ENCODE measurements around the gene MEI1.

Gene MEI1

GRCh38 chr22:41699264-41700107, at the start of gene MEI1:
MEI1 (plus strand) TSS chr22:41699503; CDS start chr22:41699539, 36 bp downstream.
- TF ChIP-seq CTCF (IDR thresholded peaks at IDR 0.05; ENCODE audit: extremely low read depth, missing control alignments), result no peak
- DNase-seq (ENCODE audit: low spot score), result peak; percentile 96

GRCh38 chr22:41650229-41650628, 49.1 kb upstream of the MEI1 start:
- no peak for TF ChIP-seq CTCF (IDR thresholded peaks at IDR 0.05; ENCODE audit: extremely low read depth, missing control alignments)
- DNase-seq (ENCODE audit: low spot score), result no peak

- no peak for DNase-seq (ENCODE audit: low spot score)
- TF ChIP-seq CTCF (IDR thresholded peaks at IDR 0.05; ENCODE audit: extremely low read depth, missing control alignments), result no peak
Observed at GRCh38 chr22:41650821-41651220, 48.5 kb upstream of the MEI1 start.

- no peak for TF ChIP-seq CTCF (IDR thresholded peaks at IDR 0.05; ENCODE audit: extremely low read depth, missing control alignments)
- DNase-seq (ENCODE audit: low spot score), result no peak
Observed at GRCh38 chr22:41654322-41654721, 45.0 kb upstream of the MEI1 start.

- TF ChIP-seq CTCF (IDR thresholded peaks at IDR 0.05; ENCODE audit: extremely low read depth, missing control alignments), result no peak
- DNase-seq (ENCODE audit: low spot score), result no peak
Observed at GRCh38 chr22:41656556-41656955, 42.7 kb upstream of the MEI1 start.

GRCh38 chr22:41657709-41658108, 41.6 kb upstream of the MEI1 start:
- no peak for DNase-seq (ENCODE audit: low spot score)
- no peak for TF ChIP-seq CTCF (IDR thresholded peaks at IDR 0.05; ENCODE audit: extremely low read depth, missing control alignments)

- no peak for TF ChIP-seq CTCF (IDR thresholded peaks at IDR 0.05; ENCODE audit: extremely low read depth, missing control alignments)
- DNase-seq (ENCODE audit: low spot score), result no peak
Observed at GRCh38 chr22:41658869-41659268, 40.4 kb upstream of the MEI1 start.

All from GM20000 (cell line).